IPS-NIHi7 (cell line): ENCODE data around the gene NUMA1.

ENCODE experiments used
- DNase-seq: peaks from one replicate; pipeline ENCODE4 v3.0.0; 2012; ENCODE audit warnings: mixed read lengths; ENCODE audit errors: extremely low spot score

The NUMA1 gene

DNA sequence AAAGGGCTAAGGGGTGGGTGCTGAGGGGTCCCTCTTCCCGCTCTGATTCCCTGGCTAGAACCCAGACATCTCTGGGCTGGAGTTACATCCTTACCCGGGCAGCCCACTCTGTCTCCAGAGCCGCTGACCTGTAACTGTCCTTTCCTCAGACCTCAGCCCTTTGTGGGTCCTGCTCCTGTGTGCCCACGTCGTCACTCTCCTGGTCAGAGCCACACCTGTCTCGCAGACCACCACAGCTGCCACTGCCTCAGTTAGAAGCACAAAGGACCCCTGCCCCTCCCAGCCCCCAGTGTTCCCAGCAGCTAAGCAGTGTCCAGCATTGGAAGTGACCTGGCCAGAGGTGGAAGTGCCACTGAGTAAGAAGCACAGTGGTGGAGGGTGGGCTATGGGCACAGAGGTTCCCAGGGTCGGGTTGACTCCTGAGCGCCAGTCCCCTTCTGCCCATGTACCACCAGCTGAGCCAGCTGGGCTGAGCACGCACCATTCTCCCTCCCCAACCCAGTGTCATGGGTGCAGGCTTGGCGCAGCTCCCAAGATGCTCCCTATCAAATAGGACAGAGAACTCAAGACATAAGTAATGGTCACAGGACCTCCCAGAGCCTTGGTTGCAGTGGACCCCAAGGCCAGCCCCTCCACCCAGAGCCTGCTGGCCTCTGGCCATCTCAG is 80.0 kb downstream of the NUMA1 start:
- DNase-seq, result no peak

GRCh38 chr11:71999798-72000197 is 80.5 kb downstream of the NUMA1 start:
- no peak for DNase-seq

DNA sequence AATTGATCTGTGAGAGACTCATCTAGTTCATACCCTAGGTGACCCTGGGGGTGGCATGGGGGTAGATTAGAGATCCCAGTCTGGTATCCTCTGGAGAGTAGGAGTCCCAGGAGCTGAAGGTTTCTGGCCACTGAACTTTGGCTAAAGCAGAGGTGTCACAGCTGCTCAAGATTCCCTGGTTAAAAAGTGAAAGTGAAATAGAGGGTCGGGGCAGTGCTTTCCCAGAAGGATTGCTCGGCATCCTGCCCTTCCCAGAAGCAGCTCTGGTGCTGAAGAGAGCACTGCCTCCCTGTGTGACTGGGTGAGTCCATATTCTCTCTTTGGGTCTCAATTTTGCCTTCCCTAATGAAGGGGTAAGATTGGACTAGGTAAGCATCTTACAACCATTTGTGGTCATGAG is 81.0 kb downstream of the NUMA1 start:
- DNase-seq, result no peak

- no peak for DNase-seq
These were observed 81.6 kb downstream of the NUMA1 start, which contains the start of gene IL18BP for GRCh38 chr11:71998649-71999310. Gene IL18BP (plus strand): TSS chr11:71998909. CDS start chr11:71999985, 1,076 bp downstream.

GRCh38 chr11:71998061-71998460 is 82.3 kb downstream of the NUMA1 start:
- no peak for DNase-seq

- DNase-seq, result no peak
These were observed 82.7 kb downstream of the NUMA1 start for GRCh38 chr11:71997594-71997993.

DNA sequence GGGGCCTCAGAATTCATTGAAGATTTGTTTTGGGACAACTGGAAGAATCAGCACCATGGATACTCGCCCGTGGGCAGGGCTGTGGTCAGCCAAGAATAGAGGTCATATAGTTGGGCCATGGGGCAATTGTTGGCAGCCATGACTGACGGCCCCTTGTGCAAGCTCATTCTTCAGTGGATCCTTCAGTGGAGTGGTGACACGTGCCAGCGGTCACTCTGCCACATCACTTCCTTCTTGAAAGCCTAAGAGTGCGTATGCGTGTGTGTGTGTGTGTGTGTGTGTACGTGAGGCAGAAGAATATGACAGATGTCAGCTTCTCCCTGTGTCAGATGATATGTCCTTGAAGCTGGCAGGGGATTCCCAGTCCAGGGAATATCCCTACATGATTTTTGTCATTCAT is 83.4 kb downstream of the NUMA1 start:
- DNase-seq, result no peak

DNA sequence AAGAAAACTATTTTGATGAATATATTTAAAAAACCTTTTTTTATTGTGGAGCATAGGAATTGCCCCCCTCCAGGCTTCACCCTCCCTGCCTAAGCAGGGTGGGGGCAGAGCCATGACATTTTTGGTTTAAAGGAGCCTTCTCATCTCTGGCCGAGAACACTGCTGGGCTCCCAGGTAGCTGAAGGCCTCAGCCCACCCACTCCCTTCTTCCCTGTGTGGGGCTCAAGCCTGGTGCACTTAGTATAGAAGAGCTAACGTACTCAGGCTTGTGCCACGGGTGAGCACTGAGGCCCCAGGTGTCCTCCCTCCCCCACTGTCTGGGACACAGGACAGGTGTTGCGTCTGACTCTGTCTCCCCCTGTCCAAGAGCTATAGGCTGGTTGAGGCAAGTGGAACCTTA is 83.8 kb downstream of the NUMA1 start:
- no peak for DNase-seq

- no peak for DNase-seq
These were observed 84.5 kb downstream of the NUMA1 start for GRCh38 chr11:71995726-71996291.

DNA sequence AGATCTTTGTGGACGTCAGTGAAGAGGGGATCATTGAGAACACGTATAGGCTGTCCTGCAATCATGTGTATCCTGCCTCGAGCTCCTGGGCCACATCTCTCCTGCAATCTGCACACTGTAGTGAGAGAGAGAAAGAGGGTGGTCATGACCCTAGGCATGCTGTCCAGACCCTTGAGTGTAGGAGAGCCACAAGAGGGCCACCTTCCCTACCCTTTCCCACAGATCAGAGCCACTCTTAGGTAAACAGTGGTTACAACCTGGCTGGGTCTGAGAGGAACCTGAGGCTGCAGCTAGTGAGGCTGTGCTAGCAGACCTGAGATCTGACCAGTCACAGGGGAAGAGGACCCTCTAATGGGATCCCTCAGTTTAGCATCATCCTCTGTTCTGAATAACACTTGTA is 85.6 kb downstream of the NUMA1 start:
- no peak for DNase-seq

DNA sequence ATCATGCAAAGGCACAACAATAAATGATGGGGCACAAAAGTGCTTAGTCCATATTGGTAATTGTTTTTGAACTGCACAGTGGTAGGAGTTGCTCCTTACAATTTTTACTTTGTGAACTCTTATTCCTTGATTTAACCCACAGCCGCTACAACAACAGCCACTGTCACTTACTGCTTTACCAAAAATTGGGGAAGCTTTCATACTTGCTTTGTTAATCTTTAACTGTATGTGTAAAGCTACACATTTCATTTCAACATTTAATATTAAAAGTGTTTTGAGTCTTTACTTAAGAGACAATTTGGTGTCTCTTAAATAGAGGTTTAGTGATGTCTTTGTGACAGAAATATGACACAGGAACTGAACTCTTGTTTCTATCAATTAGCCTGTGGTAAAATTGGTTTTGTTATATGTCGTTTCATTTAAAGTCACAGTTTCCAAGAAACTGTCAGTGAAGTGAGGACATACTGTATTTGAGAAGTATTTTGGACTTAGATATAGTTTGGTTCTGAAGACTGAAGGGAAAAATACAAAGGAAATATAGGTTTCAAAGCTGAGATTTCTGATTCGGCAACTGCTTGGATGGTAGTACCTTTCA is 88.1 kb downstream of the NUMA1 start:
- no peak for DNase-seq

DNA sequence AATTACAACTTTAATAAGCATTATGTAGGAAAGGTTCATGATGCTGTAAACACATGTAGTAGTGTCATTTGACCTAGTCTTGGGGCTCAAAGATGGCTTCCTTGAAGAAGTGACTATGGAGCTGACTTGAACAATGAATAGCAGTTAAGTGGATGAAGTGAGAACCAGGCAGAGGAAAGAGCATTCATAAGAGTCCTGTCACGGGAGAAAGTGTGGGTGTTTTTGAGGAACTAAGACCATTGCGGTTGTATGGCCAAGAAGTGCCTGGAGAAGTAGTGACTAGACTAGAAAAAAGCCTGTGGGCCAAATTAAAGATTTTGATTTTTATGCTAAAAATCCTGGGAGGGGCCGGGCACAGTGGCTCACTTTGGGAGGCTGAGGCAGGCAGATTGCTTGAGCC is 88.8 kb downstream of the NUMA1 start:
- DNase-seq, result no peak

DNA sequence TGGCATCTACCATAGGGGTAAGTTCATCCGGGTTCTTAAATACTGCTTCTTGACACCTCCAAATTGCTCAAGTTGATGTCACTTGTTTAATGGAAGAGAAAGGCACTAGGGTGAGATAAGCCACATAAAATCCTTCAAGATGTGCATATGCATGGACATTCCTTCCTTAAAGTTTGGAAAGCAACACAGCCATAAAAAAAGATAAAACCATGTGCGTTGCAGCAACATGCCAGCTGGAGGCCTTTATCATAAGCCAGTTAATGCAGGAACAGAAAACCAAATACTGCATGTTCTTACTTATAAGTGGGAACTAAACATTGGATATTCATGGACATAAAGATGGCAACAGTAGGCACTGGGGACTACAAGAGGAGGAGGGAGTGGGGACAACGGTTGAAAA is 89.6 kb downstream of the NUMA1 start:
- no peak for DNase-seq

- DNase-seq, result no peak
These were observed 92.3 kb downstream of the NUMA1 start for GRCh38 chr11:71988050-71988449.

DNA sequence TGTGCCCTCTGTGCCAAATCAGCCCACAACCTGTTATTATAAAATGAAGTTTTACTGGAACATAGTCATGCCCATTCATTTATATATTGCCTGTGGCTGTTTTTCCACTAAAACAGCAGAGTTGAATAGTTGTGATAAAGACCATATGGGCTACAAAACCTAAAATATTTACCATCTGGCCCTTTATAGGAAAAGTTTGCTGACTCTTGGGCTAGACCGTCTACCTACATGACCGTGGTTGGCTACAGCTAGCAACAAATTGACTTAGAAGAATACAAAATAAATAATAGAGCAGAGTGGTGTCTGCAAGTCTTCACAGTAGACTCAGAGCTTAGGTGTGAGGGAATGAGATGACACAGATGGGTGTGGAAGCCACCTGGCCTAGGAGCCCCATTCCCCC is 92.8 kb downstream of the NUMA1 start:
- no peak for DNase-seq

GRCh38 chr11:71986131-71986530 is 94.2 kb downstream of the NUMA1 start:
- DNase-seq, result no peak

GRCh38 chr11:71979602-71980001 is 100.7 kb downstream of the NUMA1 start:
- DNase-seq, result no peak

DNA sequence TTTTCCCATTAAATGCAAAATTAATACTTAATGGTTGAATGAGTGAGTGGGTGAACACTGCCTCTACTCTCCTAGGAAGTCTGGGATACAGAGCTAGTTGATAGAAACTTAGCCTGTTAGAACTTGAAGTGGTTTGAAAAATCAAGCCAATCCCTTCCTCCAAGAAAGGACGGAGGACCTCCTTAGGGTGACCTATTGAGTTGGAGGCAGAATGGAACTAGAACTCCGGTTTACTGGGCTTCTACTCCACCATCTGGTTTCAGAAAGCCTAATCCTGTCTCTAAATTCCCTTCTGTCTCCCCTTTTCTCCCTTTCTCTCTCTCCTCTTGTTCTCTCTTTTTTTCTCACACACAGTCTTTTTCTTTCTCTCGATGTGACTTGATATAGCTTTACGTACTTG is 101.2 kb downstream of the NUMA1 start:
- no peak for DNase-seq

GRCh38 chr11:71977743-71978418 is 102.5 kb downstream of the NUMA1 start:
- DNase-seq, result peak; percentile 49

DNA sequence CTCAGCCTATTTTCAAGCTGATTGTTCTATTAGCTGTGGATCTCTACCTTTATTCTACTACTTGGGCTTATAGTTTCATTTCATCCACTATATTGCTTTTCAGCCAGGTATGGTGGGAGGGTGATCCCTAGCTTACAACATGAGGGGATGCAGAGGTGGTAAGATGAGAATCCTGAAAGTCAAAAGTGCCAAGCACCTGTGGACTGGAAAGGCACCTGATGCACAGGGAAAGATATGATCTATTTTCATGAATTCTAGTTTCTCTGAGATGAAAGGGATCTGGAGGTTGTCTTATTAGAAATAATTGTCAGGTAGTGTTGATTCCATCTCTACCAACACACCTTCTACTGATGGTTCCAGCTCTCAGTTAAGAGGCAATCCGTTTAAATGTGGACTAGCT is 103.3 kb downstream of the NUMA1 start:
- no peak for DNase-seq

DNA sequence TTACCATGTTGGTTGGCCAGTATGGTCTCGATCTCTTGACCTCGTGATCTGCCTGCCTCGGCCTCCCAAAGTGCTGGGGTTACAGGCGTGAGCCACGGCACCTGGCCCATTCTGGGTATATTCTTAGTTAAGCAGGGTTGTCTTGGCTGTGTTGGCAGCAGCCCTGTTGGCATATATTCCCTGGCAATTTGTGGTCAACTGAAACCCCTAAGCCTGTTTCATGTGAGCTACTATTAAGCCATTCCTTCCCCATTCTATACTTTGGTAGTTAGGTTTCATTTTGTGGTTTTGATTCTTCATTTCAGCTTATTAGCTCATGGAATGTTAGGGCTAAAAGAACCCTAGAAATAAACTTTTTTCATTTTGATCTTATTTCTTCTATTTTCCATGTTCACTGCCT is 103.8 kb downstream of the NUMA1 start:
- no peak for DNase-seq

GRCh38 chr11:71971680-71972079 is 108.7 kb downstream of the NUMA1 start:
- no peak for DNase-seq
